ENCODE results near the gene CDH23. TPM values are rescaled to one million over a fixed set of nuclear protein-coding genes. Genes with fewer than 3 reads are reported as not detected.

The CDH23 gene
- total and polyA plus RNA-seq, 2 experiments from 2014 or later, result 0.30 to 1.5 TPM

- Histone ChIP-seq H3K27me3 (no peaks in the 10 kb centered on the region), H3K4me3 (no peak overlapping the region), H2AFZ (no peak overlapping the region), H3K36me3 (replicated peaks; ENCODE audit: insufficient read depth, low read depth) (no peaks in the 10 kb centered on the region), H4K20me1 (ENCODE audit: insufficient read depth, poor library complexity, severe bottlenecking) (no peaks in the 10 kb centered on the region), H3K4me2 (no peak overlapping the region), H3K9me2 (replicated peaks; ENCODE audit: insufficient read depth) (no peaks in the 10 kb centered on the region), H3K4me1 (ENCODE audit: insufficient read depth) (peaks cover 18% of the 10 kb centered on the region), H3K27ac (no peak overlapping the region), H3K79me2 (no peaks in the 10 kb centered on the region), H3K9me3 (ENCODE audit: low read depth) (no peaks in the 10 kb centered on the region)
- DNase-seq (ENCODE audit: low spot score), result no peak
- 93% methylated on average over 26 of the region's 26 CpGs for WGBS (ENCODE audit: low lambda C conversion rate, missing lambda C conversion rate)
- TF ChIP-seq, protein P1, sequence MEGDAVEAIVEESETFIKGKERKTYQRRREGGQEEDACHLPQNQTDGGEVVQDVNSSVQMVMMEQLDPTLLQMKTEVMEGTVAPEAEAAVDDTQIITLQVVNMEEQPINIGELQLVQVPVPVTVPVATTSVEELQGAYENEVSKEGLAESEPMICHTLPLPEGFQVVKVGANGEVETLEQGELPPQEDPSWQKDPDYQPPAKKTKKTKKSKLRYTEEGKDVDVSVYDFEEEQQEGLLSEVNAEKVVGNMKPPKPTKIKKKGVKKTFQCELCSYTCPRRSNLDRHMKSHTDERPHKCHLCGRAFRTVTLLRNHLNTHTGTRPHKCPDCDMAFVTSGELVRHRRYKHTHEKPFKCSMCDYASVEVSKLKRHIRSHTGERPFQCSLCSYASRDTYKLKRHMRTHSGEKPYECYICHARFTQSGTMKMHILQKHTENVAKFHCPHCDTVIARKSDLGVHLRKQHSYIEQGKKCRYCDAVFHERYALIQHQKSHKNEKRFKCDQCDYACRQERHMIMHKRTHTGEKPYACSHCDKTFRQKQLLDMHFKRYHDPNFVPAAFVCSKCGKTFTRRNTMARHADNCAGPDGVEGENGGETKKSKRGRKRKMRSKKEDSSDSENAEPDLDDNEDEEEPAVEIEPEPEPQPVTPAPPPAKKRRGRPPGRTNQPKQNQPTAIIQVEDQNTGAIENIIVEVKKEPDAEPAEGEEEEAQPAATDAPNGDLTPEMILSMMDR (IDR thresholded peaks at IDR 0.05; ENCODE audit: poor library complexity), result no peak
- no peak for TF ChIP-seq EZH2phosphoT487 (IDR thresholded peaks at IDR 0.05; ENCODE audit: low read depth, severe bottlenecking, unreplicated experiment)
- no peak for TF ChIP-seq EZH2 (IDR thresholded peaks at IDR 0.05; ENCODE audit: borderline replicate concordance)
These were observed 364.9 kb downstream of the CDH23 start for GRCh38 chr10:71761541-71762113.

GRCh38 chr10:71762324-71762723 is 365.6 kb downstream of the CDH23 start:
- no peak overlapping the region for H3K4me2 ChIP-seq
- H3K9me3 ChIP-seq (ENCODE audit: low read depth), result no peaks in the 10 kb centered on the region
- no peaks in the 10 kb centered on the region for H3K9me2 ChIP-seq (replicated peaks; ENCODE audit: insufficient read depth)
- DNase-seq (ENCODE audit: low spot score), result no peak
- no peak overlapping the region for H3K27ac ChIP-seq
- no peaks in the 10 kb centered on the region for H4K20me1 ChIP-seq (ENCODE audit: insufficient read depth, poor library complexity, severe bottlenecking)
- H3K27me3 ChIP-seq, result no peaks in the 10 kb centered on the region
- no peaks in the 10 kb centered on the region for H3K79me2 ChIP-seq
- H3K36me3 ChIP-seq (replicated peaks; ENCODE audit: insufficient read depth, low read depth), result no peaks in the 10 kb centered on the region
- peaks cover 24% of the 10 kb centered on the region for H3K4me1 ChIP-seq (ENCODE audit: insufficient read depth)
- no peak overlapping the region for H3K4me3 ChIP-seq
- H2AFZ ChIP-seq, result no peak overlapping the region
- WGBS (ENCODE audit: low lambda C conversion rate, missing lambda C conversion rate), result 88% methylated on average over 5 of the region's 5 CpGs
- TF ChIP-seq EZH2phosphoT487 (IDR thresholded peaks at IDR 0.05; ENCODE audit: low read depth, severe bottlenecking, unreplicated experiment), result no peak
- TF ChIP-seq, protein P1 (IDR thresholded peaks at IDR 0.05; ENCODE audit: poor library complexity), result no peak
- TF ChIP-seq EZH2 (IDR thresholded peaks at IDR 0.05; ENCODE audit: borderline replicate concordance), result no peak

DNA sequence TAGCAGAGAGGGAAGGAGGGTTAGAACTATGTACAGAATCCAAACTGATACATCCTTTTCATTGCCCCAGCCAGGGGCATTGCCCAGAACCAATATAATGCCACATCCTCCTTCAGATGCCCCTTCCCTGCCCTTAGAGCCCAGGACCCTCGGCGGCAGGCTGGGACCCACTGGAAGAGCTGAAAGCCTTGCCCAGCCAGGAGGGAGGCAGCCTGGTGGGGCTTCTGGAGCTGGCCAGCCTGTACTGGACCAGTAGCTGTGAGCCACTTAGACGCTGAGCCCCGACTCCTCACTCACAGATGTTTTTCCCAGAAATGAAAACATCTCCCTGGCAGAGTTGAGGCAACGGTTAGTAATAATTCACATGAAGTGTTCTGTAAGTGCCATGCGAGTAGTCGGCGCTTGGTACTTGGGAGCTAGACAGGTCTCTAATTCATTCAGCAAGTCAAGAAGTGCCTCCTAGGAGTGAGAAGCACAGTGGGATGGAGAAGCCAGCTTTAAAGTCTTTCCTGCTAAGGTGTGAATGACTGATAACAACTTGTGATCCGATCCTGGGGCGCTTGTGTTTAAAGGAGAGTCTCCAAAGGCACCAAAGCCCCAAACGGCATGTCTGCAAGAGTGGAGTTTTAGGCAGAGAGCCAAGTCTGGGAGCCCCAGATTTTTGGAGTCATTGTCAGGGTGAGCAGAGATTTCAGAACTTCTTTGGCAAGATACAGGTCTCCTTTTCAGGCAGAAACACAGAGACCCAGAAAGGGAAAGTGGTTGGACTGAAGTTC is 366.8 kb downstream of the CDH23 start:
- H2AFZ ChIP-seq, result no peak overlapping the region
- no peaks in the 10 kb centered on the region for H3K36me3 ChIP-seq (replicated peaks; ENCODE audit: insufficient read depth, low read depth)
- H3K4me2 ChIP-seq, result no peak overlapping the region
- H3K4me1 ChIP-seq (ENCODE audit: insufficient read depth), result peaks cover 36% of the 10 kb centered on the region
- no peaks in the 10 kb centered on the region for H3K9me2 ChIP-seq (replicated peaks; ENCODE audit: insufficient read depth)
- WGBS (ENCODE audit: low lambda C conversion rate, missing lambda C conversion rate), result 78% methylated on average over 11 of the region's 11 CpGs
- H3K79me2 ChIP-seq, result no peaks in the 10 kb centered on the region
- TF ChIP-seq EZH2 (IDR thresholded peaks at IDR 0.05; ENCODE audit: borderline replicate concordance) (no peak), EZH2phosphoT487 (IDR thresholded peaks at IDR 0.05; ENCODE audit: low read depth, severe bottlenecking, unreplicated experiment) (no peak)
- TF ChIP-seq, protein P1 (IDR thresholded peaks at IDR 0.05; ENCODE audit: poor library complexity), result no peak
- H4K20me1 ChIP-seq (ENCODE audit: insufficient read depth, poor library complexity, severe bottlenecking), result no peaks in the 10 kb centered on the region
- DNase-seq (ENCODE audit: low spot score), result no peak
- no peaks in the 10 kb centered on the region for H3K27me3 ChIP-seq
- H3K9me3 ChIP-seq (ENCODE audit: low read depth), result no peaks in the 10 kb centered on the region
- H3K27ac ChIP-seq, result no peak overlapping the region
- no peak overlapping the region for H3K4me3 ChIP-seq
